Endothelial cell of umbilical vein (primary cell): ENCODE data around the gene CSH2. TPM values are rescaled to one million over a fixed set of nuclear protein-coding genes. Genes with fewer than 3 reads are reported as not detected.
"Not testable (repeated sequence)": the region's sequence is repeated elsewhere in the genome, so short reads cannot be mapped to it uniquely, and the experiment has no call there.

Experiments used
- BruUV-seq: library from RNA; stranded (reverse); fragments of 400-500 nt; replicated peaks from 2 replicates; lab custom pipeline; 2021; lab: Mats Ljungman, UMichigan
- CTCF ChIA-PET: fragments of 300-600, 350-600 bp; sonication (Branson Sonifier 250); formaldehyde crosslinking; loops from one replicate; lab custom pipeline; 2021; ENCODE audit warnings: antibody characterized with exemption, inconsistent platforms; lab: Charles Lee
- POLR2A ChIA-PET: fragments of 300-600, 350-600 bp; sonication (Branson Sonifier 250); formaldehyde crosslinking; loops from one replicate; lab custom pipeline; 2021; ENCODE audit warnings: antibody characterized with exemption, inconsistent platforms; lab: Charles Lee
- DNase-seq: peaks from one replicate; pipeline ENCODE4 v3.0.0-alpha.2; 2011; ENCODE audit warnings: low read depth, low spot score
- FAIRE-seq: peaks from 2 replicates; lab custom pipeline; 2011; peaks lifted over from hg19 to GRCh38; lab: Jason Lieb, UNC
- H2AFZ ChIP-seq: 2 replicates; pipeline ENCODE4 v1.6.0; 2012; ENCODE audit warnings: low read depth, low read length, control low read depth, inconsistent platforms
- H3K27ac ChIP-seq: 2 replicates; pipeline ENCODE4 v1.5.1; 2011; ENCODE audit warnings: low read depth, mild to moderate bottlenecking, control low read depth, low read length, moderate library complexity; ENCODE audit not compliant: insufficient read depth
- H3K27me3 ChIP-seq, 2 experiments: 2 replicates each; pipeline versions ENCODE4 v1.6.0 to v1.6.1; 2011; ENCODE audit warnings: low read length in 2 of 2, mixed read lengths in 1 of 2; ENCODE audit not compliant: control insufficient read depth in 2 of 2, insufficient read depth in 2 of 2
- H3K36me3 ChIP-seq, 2 experiments: 2 replicates in 1 of 2; 3 replicates in 1 of 2; pipeline ENCODE4 v1.5.1; 2011; ENCODE audit warnings: low read length in 2 of 2, mild to moderate bottlenecking in 1 of 2, moderate library complexity in 1 of 2; ENCODE audit not compliant: control insufficient read depth in 2 of 2, insufficient read depth in 2 of 2; ENCODE audit errors: extremely low read depth in 1 of 2
- H3K4me1 ChIP-seq: 3 replicates; pipeline ENCODE4 v1.5.1; 2011; ENCODE audit warnings: mild to moderate bottlenecking, low read length; ENCODE audit not compliant: control insufficient read depth, insufficient read depth; ENCODE audit errors: extremely low read depth
- H3K4me2 ChIP-seq: 2 replicates; pipeline ENCODE4 v1.6.1; 2011; ENCODE audit warnings: low read length, control low read depth, mixed read lengths; ENCODE audit not compliant: insufficient read depth
- H3K4me3 ChIP-seq, 3 experiments: fragments of 200-600 bp in 1 of 3; sonication (generic), shearing (Covaris generic) in 1 of 3; replicated peaks in 1 of 3; 2 replicates each; pipeline ENCODE4 v1.5.1; 2011 to 2016; ENCODE audit warnings: control low read depth in 3 of 3, low read length in 3 of 3, mild to moderate bottlenecking in 2 of 3, inconsistent platforms in 1 of 3, low read depth in 1 of 3, moderate library complexity in 1 of 3; ENCODE audit not compliant: insufficient read depth in 1 of 3
- H3K79me2 ChIP-seq: 2 replicates; pipeline ENCODE4 v1.6.0; 2012; ENCODE audit warnings: low read length, inconsistent platforms; ENCODE audit not compliant: control insufficient read depth, insufficient read depth
- H3K9ac ChIP-seq: replicated peaks from 2 replicates; pipeline ENCODE3; 2011; ENCODE audit warnings: low read length, control low read depth; ENCODE audit not compliant: insufficient read depth; ENCODE audit errors: extremely low read depth
- H3K9me1 ChIP-seq: replicated peaks from 3 replicates; pipeline ENCODE4 v1.6.0; 2011; ENCODE audit warnings: mild to moderate bottlenecking, low read length; ENCODE audit not compliant: control insufficient read depth, insufficient read depth; ENCODE audit errors: extremely low read depth
- H3K9me3 ChIP-seq: replicated peaks from 2 replicates; pipeline ENCODE4 v1.5.1; 2012; ENCODE audit warnings: low read length, inconsistent platforms; ENCODE audit not compliant: control insufficient read depth, insufficient read depth
- H4K20me1 ChIP-seq: replicated peaks from 2 replicates; pipeline ENCODE3; 2011; ENCODE audit warnings: mild to moderate bottlenecking, low read length; ENCODE audit not compliant: control insufficient read depth, insufficient read depth; ENCODE audit errors: extremely low read depth
- EZH2 ChIP-seq: IDR thresholded peaks from 2 replicates; pipeline ENCODE4 v1.6.1; 2012; ENCODE audit warnings: borderline replicate concordance, low read depth, mild to moderate bottlenecking, moderate library complexity, low read length, inconsistent platforms; ENCODE audit not compliant: severe bottlenecking
- FOS ChIP-seq: IDR thresholded peaks from 2 replicates; pipeline ENCODE4 v1.6.1; 2011; ENCODE audit warnings: mild to moderate bottlenecking, low read length, moderate library complexity, borderline replicate concordance; ENCODE audit not compliant: insufficient read depth
- GATA2 ChIP-seq: IDR thresholded peaks from 2 replicates; pipeline ENCODE4 v1.7.0; 2011; ENCODE audit warnings: low read depth, mild to moderate bottlenecking, moderate library complexity, mixed read lengths, low read length; ENCODE audit not compliant: insufficient read length, insufficient read depth
- JUN ChIP-seq: IDR thresholded peaks from 2 replicates; pipeline ENCODE4 v1.6.1; 2011; ENCODE audit warnings: borderline replicate concordance, low read depth; ENCODE audit not compliant: insufficient read length, insufficient read depth
- MYC ChIP-seq: IDR thresholded peaks from one replicate; pipeline ENCODE4 v1.6.1; 2011; ENCODE audit warnings: mild to moderate bottlenecking, low read depth, low read length
- POLR2A ChIP-seq: IDR thresholded peaks from 2 replicates; pipeline ENCODE4 v1.6.1; 2012; ENCODE audit warnings: low read depth, mild to moderate bottlenecking, control low read depth, low read length
- POLR2AphosphoS5 ChIP-seq: IDR thresholded peaks from 2 replicates; pipeline ENCODE4 v1.6.1; 2012; ENCODE audit warnings: low read depth, mild to moderate bottlenecking, control low read depth, low read length, moderate library complexity; ENCODE audit not compliant: insufficient read depth
- dilution Hi-C: fragments of 300-500 bp; cut with MboI; formaldehyde crosslinking; loops from one replicate; pipeline ENCODE4 v1.15.0; 2019; ENCODE audit warnings: low sequenced_read_pairs; ENCODE audit not compliant: extremely low pct_ligation_motif_present
- intact Hi-C: fragments of 100-400 bp; cut with micrococcal nuclease; formaldehyde crosslinking; loops from one replicate; pipeline ENCODE4 v1.10.0; 2022
- polyA plus RNA-seq, 4 experiments: library from polyadenylated mRNA; depleted of rRNA in 3 of 4; stranded (reverse) in 3 of 4; unstranded in 1 of 4; fragments of >200 nt; gene quantifications; 2 replicates each; pipeline versions ENCODE4 v1.2.1 to v1.2.3, GENCODE V29; 2011 to 2012; ENCODE audit warnings: missing spikeins in 1 of 4
- total RNA-seq: library from RNA; stranded (reverse); gene quantifications from 2 replicates; pipeline ENCODE4 v1.2.3, GENCODE V29; 2021
- TF ChIP-seq, protein P1 (sequence below): IDR thresholded peaks from 2 replicates; pipeline ENCODE4 v1.6.1; 2011; ENCODE audit not compliant: insufficient read depth, insufficient read length
- TF ChIP-seq, protein P2 (sequence below), 2 donors: IDR thresholded peaks; 1 replicate in 1 of 2; 2 replicates in 1 of 2; pipeline ENCODE4 v1.5.1; 2011; ENCODE audit warnings: low read length in 2 of 2, mild to moderate bottlenecking in 2 of 2, moderate library complexity in 2 of 2, control low read depth in 1 of 2, inconsistent platforms in 1 of 2, low read depth in 1 of 2; ENCODE audit not compliant: insufficient read depth in 1 of 2; ENCODE audit errors: extremely low read depth in 1 of 2

Gene CSH2
- total and polyA plus RNA-seq, 2 donors (not counting 3 experiments of a cell fraction or from before 2014, with no cell fraction given), result not detected

DNA sequence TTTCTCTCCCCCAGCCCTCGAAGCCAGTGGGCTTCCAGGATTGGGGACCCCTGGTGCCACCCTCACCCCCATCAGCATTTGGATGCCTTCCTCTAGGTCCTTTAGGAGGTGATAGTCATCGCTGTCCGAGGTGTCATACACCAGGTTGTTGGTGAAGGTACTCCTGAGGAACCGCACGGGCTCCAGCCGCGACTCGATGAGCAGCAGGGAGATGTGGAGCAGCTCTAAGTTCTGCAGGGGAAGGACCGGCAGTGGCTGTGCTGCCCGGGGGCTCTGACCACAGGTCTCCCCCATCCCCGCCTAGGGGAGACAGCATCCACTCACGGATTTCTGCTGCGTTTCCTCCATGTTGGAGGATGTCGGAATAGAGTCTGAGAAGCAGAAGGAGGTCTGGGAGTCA, 36.6 kb upstream of the CSH2 start:
- Histone ChIP-seq H3K9ac (no peak overlapping the region), H3K9me1 (no peaks in the 10 kb centered on the region), H3K9me3 (no peaks in the 10 kb centered on the region), H3K4me1 (no peaks in the 10 kb centered on the region), H3K4me3 (no peak overlapping the region), H4K20me1 (no peaks in the 10 kb centered on the region), H3K79me2 (no peaks in the 10 kb centered on the region), H3K27me3 (peaks cover 6 to 8% of the 10 kb centered on the region in 2 experiments), H2AFZ (no peak overlapping the region), H3K27ac (no peak overlapping the region), H3K36me3 (no peaks in the 10 kb centered on the region), H3K4me2 (no peak overlapping the region)
- ChIA-PET POLR2A (no interaction called here), CTCF (interaction anchor here (1.4 to 4.7 kb wide), 5 partner anchors 80 to 372 kb away, joined by 3 to 33 read pairs (median 25); no protein-coding TSS in a partner anchor)
- FAIRE-seq (no peak), DNase-seq (no peak)
- TF ChIP-seq JUN (no peak), FOS (no peak), MYC (no peak), EZH2 (no peak), POLR2AphosphoS5 (no peak), POLR2A (no peak), GATA2 (no peak)
- TF ChIP-seq, protein P1, sequence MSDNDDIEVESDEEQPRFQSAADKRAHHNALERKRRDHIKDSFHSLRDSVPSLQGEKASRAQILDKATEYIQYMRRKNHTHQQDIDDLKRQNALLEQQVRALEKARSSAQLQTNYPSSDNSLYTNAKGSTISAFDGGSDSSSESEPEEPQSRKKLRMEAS, result no peak
- TF ChIP-seq, protein P2, sequence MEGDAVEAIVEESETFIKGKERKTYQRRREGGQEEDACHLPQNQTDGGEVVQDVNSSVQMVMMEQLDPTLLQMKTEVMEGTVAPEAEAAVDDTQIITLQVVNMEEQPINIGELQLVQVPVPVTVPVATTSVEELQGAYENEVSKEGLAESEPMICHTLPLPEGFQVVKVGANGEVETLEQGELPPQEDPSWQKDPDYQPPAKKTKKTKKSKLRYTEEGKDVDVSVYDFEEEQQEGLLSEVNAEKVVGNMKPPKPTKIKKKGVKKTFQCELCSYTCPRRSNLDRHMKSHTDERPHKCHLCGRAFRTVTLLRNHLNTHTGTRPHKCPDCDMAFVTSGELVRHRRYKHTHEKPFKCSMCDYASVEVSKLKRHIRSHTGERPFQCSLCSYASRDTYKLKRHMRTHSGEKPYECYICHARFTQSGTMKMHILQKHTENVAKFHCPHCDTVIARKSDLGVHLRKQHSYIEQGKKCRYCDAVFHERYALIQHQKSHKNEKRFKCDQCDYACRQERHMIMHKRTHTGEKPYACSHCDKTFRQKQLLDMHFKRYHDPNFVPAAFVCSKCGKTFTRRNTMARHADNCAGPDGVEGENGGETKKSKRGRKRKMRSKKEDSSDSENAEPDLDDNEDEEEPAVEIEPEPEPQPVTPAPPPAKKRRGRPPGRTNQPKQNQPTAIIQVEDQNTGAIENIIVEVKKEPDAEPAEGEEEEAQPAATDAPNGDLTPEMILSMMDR (IDR thresholded peaks at IDR 0.05; ENCODE audit: extremely low read depth in 1 of 2, insufficient read depth in 1 of 2, low read depth in 1 of 2, low read length in 2 of 2), result no peak
- dilution Hi-C loops (no loop called here), intact Hi-C loops (loop anchor here (2.0 kb wide), 2 partner anchors 221 to 369 kb away; partner anchors contain the start of gene ERN1)
- BruUV-seq, result no TSS peak

DNA sequence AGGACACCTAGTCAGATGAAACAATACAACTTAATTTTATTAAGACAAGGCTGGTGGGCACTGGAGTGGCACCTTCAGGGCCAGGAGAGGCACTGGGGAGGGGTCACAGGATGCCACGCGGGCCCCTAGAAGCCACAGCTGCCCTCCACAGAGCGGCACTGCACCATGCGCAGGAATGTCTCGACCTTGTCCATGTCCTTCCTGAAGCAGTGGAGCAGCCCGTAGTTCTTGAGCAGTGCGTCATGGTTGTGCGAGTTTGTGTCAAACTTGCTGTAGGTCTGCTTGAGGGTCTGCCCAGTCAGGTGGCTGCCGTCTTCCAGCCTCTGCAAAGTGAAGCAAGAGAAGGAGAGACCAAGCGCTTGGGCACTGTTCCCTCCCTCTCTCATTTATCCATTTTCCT, 36.1 kb upstream of the CSH2 start:
- intact Hi-C loops, H3K9me1 ChIP-seq, DNase-seq, H3K9ac ChIP-seq, dilution Hi-C loops, BruUV-seq, H3K4me1 ChIP-seq, H3K36me3 ChIP-seq, H3K4me2 ChIP-seq, H3K4me3 ChIP-seq, H3K27me3 ChIP-seq, H2AFZ ChIP-seq, H3K9me3 ChIP-seq, FAIRE-seq, POLR2A ChIA-PET, H4K20me1 ChIP-seq, H3K27ac ChIP-seq, H3K79me2 ChIP-seq: not testable (repeated sequence)
- CTCF ChIA-PET, result interaction anchor here (3.3 to 4.7 kb wide), 3 partner anchors 81 to 224 kb away, joined by 25 to 33 read pairs (median 26); no protein-coding TSS in a partner anchor
